GM12872 (cell line): ENCODE measurements around the gene ABCA10.

Experiments
- CTCF ChIP-seq: IDR thresholded peaks from 3 replicates; pipeline ENCODE4 v1.5.1; 2011; ENCODE audit warnings: low read depth, mild to moderate bottlenecking, low read length, moderate library complexity; ENCODE audit not compliant: insufficient read depth

The ABCA10 gene

GRCh38 chr17:69105907-69106730 is 122.5 kb downstream of the ABCA10 start:
- TF ChIP-seq CTCF = no peak

GRCh38 chr17:69103557-69104233 is 124.9 kb downstream of the ABCA10 start:
- no peak for TF ChIP-seq CTCF

- TF ChIP-seq CTCF = no peak
Observed at GRCh38 chr17:69098625-69099024, 130.0 kb downstream of the ABCA10 start.
